HK-2 (cell line): Measurements from ENCODE around the gene GNAT1.
"Not testable (repeated sequence)": the region's sequence is repeated elsewhere in the genome, so short reads cannot be mapped to it uniquely, and the experiment has no call there.

Source experiments
- DNase-seq: peaks from one replicate; pipeline ENCODE4 v3.0.0-alpha.2; 2018; ENCODE audit not compliant: unreplicated experiment

The GNAT1 gene

DNA sequence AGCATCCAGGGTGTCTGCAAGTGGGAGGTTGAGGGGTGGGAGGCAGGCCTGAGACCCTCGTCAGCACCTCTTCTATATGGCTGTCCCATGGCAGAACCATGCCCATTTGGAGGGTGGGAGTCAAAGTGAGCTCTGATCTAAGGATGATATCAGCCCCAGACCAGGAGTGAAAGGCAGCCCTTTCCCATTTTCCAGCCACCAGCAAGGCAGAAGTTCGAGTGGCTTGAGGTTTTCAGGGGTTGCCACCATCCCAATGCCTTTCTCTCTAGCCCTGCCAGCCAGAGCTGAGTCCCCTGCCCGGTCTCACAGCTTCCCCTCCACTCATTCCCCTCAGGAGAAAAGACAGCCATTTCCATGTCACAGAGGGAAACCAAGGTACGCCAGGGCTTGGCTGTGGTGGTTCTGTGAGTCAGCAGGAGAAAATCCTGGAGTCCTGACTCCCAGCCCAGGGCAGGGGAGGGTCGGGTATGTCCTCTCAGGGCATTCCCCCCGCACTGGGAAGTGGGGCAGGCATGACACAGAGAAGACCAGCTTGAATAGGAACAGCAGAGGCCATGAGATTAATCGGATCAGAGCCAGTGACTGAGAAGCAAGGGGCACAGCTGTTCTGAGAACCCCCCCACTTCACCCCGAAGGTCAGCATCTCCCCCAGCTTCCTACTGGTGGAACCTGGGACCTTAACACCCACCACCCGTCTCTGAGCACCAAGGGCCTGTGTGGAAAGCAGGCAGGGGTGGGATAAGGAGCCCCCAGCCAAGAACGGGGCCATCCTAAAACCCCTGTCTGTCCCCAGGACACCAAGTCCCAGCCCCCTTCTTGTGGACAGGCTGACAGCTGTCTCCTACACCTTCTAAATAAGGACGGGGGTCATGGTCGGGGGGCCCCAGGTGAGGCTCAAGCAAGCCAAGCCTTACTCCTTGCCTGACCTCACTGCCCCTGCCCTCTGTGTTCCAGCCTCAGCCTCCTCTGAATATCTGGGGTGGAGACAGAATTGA, 12.7 kb downstream of the GNAT1 start:
- DNase-seq, result no peak

DNA sequence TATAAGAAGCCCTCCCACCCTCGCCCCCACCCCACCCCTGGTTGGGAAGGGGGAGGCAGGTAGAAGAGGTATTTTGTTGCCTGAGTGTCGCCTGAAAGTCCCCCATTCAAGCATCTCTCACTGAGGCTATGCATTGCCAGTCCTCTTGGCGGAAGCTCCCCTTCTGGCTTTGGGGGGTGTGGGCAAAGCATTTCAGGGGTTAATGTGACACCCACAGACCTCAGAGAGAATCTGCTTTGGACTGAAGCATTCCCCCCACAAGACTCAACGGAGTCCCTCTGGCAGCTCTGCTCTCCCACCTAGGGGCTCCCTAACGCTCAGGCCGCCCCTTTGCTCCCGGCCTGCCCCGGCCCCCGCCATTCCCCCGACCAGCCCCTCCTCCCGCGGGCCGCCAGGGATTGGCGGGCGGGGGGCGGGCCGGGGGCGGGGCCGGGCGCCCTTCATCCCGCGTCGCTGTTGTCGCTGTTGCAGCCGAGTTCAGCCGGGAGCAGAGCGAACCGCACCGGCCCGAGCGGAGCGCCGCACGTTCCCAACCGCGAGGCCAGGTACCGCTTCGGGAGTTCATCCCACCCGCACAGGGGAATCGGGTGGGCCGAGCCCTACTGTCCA, 13.5 kb downstream of the GNAT1 start, which contains the start of gene SLC38A3:
TSS of gene SLC38A3 (plus strand) at position 468 of the 609 bp plus-strand sequence. CDS start 8,929 bp downstream, outside the sequence.
- no peak for DNase-seq

DNA sequence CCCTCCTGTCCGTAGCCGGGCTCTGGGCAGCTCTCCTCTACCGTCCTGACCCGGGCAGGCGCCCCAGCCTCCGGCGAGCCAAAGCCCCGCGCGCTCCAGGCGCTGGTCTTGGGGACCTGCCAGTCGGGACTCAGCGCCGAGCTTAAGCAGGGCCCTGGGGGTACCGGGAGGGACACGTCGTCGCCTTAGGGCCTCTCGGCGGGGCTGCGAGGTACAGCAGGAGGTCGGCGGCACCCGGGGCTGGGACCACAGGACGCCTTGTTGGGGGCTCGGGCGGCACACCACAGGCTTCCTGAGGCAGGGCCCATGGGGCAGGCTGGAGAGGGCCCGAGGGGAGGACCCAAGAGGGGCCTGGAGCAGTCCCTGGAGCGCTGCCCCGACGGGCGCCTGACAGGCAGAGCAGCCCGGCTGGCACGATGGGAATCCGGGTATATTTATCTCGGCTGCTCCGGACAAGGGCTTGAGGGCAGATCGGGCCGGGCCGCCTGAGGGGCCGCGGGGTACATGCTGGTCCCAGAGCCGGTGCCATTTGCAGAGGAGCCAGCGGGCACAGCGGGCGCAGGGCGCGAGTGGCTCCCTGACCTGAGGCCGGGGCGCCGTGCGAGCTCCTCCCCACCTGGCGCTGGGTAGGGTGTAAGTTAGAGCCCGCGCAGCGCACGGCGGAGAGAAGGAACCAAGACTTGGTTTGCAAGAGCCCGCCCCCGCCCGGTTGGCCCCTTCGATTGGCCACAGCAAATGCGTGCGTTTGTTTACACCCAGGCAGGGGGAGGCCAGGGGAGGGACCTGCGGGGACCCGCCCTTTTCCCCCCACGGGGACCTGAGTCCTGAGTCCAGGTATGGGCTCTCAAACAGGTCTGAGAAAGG, 14.2 kb downstream of the GNAT1 start:
- no peak for DNase-seq

DNA sequence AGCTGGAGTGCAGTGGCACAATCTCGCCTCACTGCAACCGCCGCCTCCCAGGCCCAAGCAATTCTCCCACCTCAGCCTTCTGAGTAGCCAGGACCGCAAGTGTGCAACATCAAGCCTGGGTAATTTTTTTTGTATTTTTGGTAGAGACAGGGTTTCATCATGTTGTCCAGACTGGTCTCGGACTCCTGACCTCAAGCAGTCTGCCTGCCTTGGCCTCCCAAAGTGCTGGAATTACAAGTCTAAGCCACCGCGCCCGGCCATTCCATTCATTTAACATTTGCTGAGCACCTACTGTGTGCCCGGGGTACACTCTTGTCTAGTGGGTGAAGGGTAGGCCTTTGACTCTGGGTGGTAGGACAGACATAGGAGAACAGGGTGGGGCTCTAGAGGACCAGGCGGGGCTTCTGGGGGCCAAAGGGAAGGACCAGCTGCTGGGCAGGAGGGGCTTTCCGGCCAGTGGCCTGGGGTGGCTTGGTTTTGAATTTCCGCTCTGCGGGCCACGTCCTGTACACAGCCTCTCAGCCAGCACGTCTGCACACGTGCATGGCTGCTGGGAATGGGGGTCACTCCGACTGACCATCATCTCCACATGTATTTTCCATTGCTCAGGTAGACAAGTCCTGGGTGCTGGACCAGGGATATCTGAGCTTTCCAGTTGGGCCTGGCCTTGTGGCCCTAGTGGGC, 16.1 kb downstream of the GNAT1 start:
- no peak for DNase-seq

DNA sequence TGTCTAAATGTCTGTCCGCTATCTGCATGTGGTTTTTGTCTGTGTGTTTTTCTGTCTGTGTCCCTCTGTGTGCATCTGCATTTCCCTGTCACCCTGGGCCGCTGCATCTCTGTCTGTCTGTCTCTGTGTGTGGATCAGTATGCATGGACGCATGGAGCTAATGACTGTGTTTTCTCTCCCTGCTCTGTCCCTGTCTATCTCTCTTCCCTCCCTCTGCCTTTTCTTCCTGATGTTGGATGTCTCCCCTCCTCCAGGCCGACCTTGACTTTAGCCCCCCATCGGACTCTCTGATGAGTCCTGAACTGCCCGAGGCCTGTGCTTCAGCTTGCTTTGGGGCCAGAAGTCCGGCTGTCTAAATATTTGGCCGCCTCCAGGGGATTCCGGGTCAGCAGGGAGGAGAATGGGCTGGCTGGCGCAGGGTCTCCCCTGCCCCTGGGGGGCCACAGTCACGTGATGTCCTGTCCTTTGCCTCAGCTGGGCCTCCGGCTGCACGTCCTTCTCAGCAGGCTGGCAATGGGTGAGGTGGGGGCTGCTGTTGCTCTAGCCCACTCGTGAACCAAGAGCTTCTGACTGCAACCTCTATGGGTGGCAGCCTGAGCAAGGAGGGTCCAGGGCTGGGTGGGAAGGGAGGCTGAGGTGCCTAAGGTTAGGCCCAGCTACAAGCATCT, 17.4 kb downstream of the GNAT1 start:
- DNase-seq, result no peak

DNA sequence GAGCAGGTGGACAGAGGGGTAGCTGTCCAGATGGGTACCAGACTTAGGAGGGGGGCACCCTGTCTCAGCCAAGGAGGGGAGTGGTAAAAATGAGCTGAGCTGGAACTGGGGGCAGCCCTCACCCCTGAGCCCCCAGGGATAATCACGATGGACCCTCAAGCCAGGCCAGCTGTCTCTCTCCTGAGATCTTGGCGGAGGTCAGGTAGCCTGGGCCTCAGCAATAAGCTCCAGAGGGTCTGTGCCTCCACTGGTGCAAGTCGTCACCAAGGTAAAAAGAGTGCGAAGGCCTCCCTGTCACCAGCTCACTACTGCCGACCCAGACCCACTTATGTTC, 18.7 kb downstream of the GNAT1 start:
- no peak for DNase-seq

DNA sequence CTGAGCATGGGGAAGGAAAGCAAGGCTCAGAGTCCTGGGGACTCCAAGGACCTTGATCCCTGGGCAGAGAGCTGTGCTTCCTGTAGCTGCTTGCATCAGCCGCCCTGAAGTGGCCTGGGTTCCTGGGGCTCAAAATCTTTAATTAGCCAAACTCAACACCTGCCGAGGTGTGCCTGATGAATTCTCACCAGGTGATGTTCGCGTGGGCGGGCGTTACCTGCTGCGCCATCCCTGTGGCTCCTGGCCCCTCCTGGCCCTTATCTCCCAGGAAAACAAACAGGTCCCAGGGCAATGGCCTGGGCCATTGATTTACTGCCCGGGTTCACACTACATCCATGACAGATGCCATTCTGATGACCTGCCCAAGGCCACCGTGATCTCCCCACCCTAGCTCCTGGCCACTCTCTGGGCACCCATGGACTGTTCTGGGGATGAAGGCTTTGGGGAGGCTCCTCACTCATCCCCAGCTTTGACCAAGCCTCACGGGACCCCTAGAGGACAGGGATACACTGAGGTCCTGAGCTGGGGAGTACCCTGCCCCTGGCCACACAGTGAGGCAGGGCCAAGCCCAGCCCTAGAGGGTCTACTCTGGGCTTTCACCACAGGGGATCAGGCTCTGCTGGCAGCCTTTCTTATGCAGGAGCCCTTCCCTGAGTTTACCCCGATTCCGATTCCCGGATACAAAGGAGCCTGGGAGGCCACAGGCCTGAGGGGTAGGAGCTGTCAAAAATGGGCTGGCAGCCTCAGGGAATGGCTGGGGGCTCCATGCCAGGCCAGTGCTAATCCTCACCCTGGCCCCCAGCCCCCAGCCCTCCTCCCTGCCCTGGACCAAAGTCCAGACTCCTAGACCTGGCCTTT, 19.3 kb downstream of the GNAT1 start:
- DNase-seq, result no peak

DNA sequence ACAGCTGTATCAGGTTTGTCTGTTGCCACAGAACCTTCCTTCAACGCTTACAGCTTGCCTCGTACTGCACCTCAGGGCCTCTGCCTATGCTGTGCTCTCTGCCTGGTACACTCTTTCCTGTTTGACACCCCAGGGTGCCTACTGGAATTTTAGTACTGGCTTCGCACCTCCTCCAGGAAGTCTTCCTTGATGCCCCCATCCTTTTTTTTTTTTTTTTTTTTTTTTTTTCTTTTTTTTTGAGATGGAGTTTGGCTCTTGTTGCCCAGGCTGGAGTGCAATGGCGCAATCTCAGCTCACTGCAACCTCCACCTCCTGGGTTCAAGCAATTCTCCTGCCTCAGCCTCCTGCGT, 19.9 kb downstream of the GNAT1 start:
- not testable (repeated sequence) for DNase-seq

DNA sequence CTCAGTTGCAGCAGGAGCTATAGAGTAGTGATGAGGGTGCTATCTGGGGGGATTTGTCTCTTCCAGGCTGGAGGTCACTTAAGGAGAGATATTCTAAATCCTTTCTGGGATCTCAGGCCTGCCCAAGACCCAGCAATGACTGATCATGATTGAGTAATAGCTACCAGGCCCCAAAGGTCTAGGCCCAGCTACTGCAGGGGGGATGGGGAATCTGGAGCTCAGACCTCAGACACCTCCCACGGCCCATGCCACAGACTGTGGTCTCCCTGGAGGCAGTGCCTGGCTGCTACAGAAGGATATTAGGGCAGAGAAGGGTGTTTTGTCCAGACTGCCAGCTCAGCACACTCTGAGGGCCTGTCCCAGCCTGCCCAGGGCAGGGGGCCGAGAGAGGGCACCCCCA, 20.5 kb downstream of the GNAT1 start:
- peak; percentile 38 for DNase-seq

DNA sequence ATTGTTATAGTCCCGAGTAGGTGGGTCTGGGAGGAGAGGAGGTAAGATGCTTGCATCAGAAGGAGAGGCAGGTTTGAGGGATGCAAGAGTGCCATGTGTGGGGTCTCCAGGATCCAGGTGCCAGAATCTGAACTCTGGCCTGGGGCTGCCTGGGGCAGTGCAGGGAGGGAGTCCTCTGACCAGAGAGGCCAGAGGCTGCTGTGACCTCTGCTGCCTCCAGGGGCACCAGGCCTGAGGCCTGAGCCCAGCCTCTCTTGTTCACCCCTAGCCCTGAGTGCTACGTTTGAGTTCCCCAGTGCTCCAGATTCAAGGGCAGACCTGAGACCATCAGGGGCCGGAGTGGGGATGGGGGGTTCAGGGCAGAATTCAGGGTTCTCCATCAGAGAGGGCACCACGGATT, 21.1 kb downstream of the GNAT1 start:
- no peak for DNase-seq

DNA sequence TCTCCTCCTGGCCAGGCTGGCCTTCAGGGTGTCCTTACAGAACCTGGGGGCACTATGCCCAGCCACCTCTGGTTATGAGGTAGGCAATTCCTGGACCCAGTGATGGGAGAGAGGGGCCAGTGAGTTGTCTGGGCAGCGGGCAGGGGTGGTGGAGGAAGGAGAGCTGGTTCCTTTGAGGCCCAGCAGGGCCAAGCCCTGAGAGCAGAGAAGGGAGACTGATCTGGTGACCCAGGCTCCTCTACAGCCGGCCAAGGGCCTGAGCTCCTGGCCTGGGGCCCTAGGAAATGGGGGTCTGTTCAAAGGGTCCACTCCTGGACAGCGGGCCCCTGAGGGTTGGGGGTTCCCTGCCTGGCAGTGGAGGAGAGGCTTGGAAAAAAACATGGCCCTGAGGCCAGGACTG, 21.6 kb downstream of the GNAT1 start:
- no peak for DNase-seq

DNA sequence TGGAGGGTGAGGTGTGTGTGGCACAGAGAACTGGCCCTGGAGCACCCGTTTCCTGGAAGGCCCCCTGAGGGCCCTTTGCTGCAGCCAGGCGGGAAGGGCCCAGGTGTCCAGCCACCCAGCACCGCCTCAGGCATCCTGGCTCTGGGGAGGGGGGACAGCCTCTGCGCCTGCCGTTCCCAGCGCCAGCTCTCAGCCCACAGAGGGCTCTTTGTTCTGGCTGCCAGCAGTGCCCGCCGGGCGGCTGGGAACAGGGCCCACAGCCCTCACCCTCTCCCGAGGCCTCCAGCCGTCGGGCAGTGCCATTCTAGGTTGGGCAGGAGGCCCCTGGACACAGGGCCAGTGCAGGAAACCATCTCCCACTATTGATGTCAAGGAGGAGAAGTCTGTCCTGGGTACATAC, 22.0 kb downstream of the GNAT1 start:
- DNase-seq, result no peak

DNA sequence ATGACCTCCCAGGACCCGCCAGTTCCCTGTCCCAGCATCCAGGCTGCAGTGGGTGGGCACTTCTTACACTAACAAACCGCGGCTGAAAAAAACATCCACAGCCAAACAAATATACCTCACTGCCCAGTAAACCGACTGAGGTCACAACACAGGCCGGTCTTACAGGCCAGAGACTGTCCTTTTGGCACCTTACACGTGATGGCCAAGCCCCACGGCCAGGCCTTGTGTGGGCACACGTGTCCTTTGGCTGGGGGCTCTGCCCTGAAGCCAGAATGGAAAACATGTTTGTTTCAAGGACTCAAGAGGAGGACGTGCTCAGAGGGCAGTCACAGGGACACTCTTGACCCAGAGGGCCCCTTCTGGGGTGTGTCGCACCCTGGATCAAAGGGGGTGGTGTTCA, 23.4 kb downstream of the GNAT1 start:
- DNase-seq, result no peak

DNA sequence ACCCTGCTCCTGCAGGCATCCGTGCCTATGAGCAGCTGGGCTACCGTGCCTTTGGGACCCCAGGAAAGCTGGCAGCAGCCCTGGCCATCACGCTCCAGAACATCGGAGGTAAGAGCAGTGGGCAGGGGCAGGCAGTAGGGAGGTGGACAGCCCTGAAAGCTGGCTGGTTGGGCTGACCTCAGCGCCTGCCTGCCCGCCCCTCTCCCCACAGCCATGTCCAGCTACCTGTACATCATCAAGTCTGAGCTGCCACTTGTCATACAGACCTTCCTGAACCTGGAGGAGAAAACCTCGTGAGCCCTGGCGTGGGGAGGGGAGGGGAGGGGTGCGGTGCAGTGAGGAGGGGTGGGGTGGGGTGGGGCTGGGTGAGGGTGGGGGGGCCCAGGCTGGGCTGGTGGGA, 24.1 kb downstream of the GNAT1 start:
- DNase-seq, result no peak

DNA sequence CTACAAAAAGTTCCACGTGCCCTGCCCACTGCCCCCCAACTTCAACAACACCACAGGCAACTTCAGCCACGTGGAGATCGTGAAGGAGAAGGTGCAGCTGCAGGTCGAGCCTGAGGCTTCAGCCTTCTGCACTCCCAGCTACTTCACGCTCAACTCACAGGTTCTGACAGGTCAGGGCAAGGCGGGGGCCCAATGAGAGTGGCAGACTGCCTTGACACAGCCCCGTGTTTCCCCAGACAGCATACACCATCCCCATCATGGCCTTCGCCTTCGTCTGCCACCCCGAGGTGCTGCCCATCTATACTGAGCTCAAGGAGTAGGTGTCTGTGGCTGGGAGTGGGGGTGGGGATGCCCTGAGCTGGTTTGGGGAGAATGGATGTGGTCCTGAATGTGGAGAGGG, 26.3 kb downstream of the GNAT1 start:
- no peak for DNase-seq

DNA sequence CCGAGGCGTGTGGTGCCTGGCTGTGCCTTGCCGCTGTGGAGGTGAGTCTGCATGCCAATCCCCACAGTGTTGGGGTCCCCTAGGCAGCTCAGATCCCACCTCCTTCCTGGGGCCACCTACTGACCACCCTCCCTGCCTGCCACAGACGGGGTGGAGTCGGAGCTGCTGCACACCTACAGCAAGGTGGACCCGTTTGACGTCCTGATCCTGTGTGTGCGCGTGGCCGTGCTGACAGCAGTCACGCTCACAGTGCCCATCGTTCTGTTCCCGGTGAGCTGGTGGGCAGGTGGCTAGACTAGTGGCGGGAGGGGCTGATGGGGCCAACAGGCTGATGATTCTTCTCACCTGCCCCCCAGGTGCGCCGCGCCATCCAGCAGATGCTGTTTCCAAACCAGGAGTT, 27.0 kb downstream of the GNAT1 start:
- no peak for DNase-seq

DNA sequence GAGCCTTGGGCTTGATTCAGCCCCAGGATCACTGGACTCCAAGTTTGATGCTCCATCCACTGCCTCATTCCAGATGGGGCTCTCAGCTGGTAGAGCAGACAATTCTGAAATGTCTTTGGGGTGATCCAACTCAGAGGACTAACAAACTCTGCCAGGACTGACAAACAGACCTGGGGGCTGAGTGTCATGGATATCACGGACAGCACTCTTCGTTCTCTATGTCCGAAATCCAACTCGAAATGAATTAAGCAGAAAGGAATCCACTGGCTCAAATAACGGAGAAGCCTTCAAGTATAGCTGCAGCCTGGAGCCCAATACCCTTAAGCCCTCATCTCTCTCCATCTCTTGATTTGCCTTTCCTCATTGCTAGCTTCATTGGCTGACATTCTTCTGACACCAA, 27.9 kb downstream of the GNAT1 start:
- no peak for DNase-seq

DNA sequence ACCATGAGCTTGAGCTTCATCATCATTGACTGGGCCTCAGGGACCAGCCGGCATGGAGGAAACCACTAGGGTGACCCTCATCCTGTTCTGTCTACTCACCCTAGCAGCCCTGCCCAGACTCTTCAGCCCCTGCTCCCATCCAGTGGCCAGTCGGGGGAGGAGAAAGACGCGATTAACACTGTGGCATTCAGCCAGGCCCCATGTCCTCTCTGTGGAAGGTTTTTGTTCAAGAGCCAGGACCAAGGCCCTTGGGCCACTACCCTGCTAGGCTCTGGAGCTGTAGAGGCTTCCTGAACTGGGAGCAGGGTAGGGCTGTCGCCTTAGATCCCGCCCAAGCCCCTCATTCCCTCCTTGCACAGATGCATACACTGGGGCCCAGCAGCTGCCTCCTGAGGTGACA, 28.7 kb downstream of the GNAT1 start:
- no peak for DNase-seq

DNA sequence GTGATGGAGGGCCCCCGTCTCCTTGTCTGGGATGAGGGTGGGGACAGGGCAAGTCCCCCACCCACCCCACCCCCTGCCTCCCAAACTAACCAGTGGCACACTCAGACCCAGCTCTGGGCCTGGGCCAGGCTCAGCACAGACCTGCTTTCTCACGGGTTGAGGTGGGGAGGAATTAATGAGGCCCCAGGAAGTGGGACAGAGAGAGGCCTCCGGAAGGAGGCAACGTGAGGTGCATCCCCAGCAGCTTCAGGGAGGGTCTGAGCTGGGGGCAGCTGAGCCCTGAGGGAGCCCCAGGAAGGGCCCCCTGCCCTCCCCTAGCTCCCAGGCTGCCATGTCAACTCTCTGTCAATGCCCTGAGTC, 29.6 kb downstream of the GNAT1 start:
- no peak for DNase-seq

DNA sequence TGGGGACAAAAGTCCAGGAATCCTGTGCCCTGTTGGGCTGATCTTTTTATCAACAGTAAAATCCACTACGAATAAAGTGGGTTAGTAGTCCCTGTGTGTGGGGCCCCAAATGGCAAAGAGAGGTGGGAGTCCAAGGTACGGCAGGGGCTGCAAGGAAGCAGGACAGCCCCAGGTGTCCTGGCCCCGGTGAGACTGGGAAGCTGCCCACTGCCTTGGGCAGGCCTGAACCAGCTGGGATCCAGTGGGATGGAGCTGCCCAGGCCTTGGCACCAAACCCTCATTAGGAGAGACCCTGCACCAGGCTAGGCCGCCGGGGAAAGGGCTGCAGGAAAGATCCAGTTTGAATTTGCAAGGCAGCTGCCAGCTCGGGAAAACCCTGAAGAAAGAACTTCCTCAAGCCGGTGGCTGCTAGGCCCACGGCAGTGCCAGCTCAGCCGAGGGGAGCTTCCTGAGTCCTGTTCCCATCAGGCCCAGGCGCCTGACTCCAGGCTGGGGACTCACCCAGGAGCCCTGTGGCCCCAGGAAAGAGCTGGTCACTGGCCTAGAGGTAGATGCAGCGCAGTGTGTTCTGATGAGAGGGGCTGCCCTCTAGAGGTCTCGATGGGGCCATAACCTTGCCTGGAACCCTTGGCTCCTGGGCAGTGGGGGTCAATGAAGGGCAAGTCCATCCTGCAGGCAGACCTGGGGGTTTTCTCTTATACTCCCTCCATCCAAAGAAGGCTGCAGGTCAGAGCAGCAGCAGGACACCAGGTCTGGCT, 30.2 kb downstream of the GNAT1 start:
- no peak for DNase-seq
